Measurements from ENCODE around the gene RUFY3.

Gene RUFY3

DNA sequence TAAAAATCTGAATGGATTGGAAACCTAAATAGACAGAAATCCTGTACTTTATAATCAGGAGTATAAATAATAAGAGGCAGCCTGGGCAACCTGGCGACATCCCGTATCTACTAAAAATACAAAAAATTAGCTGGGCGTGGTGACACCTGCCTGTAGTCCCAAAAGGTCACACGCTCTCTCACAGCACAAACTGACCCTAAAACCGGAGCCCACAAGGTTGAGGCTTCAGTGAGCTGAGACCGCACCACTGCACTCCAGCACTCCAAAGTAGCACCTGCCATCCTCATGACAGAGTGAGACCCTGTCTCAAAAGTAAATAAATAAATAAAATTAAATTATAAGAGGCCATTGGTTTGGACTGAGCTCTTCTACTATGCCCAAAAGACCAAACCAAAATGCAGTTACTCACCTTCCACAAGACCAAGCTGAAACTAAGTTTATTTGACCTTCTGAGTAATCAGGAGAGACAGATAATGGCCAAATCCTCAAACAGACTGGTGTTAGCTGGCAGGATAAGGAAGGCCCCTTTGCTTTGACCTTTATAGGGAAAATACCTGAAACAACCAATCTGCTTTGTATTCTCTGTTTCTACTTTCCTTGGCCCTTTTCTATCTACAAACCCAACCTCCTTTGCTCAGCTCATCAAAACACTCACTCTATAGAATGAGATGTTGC is 121.1 kb downstream of the RUFY3 start:
- DNase-seq, result no peak

DNA sequence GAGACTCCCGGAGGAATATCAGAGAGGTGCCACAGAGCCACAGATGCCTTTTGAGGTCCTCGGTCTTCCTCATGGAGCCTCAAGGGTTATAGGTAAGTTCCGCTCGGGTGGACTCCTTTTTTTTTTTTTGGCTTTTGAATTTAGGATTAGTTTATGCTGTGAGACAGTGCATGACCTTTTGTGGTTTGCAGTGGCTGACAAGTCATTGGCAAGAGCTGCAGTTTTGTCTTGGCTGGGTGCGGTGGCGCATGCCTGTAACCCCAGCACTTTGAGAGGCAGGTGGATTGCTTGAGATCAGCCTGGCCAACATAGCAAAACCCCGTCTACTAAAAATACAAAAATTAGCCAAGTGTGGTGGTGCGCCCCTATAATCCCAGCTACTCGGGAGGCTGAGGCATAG is 122.4 kb downstream of the RUFY3 start:
- DNase-seq, result no peak

DNA sequence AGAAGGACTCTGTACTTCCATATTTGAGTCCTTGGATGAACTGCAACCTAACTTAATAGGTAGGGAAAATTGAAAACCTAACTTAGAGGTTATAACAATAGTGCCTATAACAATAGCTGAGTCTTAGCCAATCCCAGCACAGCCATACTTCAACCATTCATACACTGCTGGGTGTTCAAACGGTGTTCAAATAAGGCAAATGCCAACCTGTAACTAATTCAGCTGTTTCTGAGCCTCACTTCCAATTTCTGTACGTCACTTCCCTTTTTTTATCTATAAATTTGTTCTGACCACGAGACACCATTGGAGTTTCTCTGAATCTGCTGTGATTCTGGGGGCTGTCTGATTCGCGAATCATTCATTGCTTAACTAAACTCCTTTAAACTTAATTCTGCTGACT is 127.5 kb downstream of the RUFY3 start:
- DNase-seq, result no peak

DNA sequence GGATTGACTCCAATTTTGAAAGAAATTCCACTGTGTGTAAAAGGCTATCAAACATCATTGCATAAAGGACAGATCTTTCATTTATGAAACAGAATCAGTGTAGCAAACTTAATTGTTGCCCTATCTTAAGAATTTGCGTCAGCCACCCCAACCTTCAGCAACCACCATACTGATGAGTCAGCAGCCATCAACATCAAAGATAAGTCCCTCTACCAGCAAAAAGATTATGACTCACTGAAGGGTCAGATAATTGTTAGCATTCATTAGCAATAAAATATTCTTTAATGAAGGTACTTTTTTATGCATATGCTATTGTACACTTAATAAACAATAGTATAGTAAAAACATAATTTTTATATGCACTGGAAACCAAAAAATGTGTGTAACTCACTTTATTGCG is 133.7 kb downstream of the RUFY3 start:
- no peak for DNase-seq
